SK-N-SH (cell line): ENCODE data around the gene RFFL. TPM values are rescaled to one million over a fixed set of nuclear protein-coding genes. Genes with fewer than 3 reads are reported as not detected.

Experiments used
- CTCF ChIA-PET: fragments of 300-600, 350-600 bp; formaldehyde crosslinking; extraction: SDS; loops from one replicate; lab custom pipeline; 2021; lab: Yijun Ruan, JAX
- POLR2A ChIA-PET: fragments of 350-600 bp; sonication (Branson Sonifier 250); formaldehyde crosslinking; extraction: SDS; loops from one replicate; lab custom pipeline; 2020; ENCODE audit warnings: antibody characterized with exemption, inconsistent platforms; lab: Yijun Ruan, JAX
- DNase-seq: peaks from one replicate; pipeline ENCODE4 v3.0.0; 2012
- H2AFZ ChIP-seq: fragments of 200-600 bp; sonication (generic); 2 replicates; pipeline ENCODE4 v1.8.1; 2016; ENCODE audit warnings: antibody characterized with exemption, mild to moderate bottlenecking, low read depth
- H3F3A ChIP-seq: fragments of 200-600 bp; sonication (generic); replicated peaks from 2 replicates; pipeline ENCODE3; 2016; ENCODE audit warnings: antibody characterized with exemption, mild to moderate bottlenecking; ENCODE audit not compliant: insufficient read depth
- H3K27ac ChIP-seq, 2 experiments: fragments of 200-500 bp in 1 of 2; fragments of 200-600 bp in 1 of 2; sonication (Bioruptor generic) in 1 of 2; sonication (generic), shearing (Covaris generic) in 1 of 2; 2 replicates each; pipeline versions ENCODE4 v1.5.1 to v1.6.1; 2014 to 2016; ENCODE audit warnings: low read depth in 2 of 2, inconsistent platforms in 1 of 2, low read length in 1 of 2, mild to moderate bottlenecking in 1 of 2, mixed read lengths in 1 of 2
- H3K27me3 ChIP-seq: fragments of 200-600 bp; sonication (generic), shearing (Covaris generic); 2 replicates; pipeline ENCODE4 v1.6.1; 2016; ENCODE audit warnings: mixed run types; ENCODE audit not compliant: insufficient read depth
- H3K36me3 ChIP-seq, 2 experiments: fragments of 200-500 bp in 1 of 2; fragments of 200-600 bp in 1 of 2; sonication (Bioruptor generic) in 1 of 2; sonication (generic) in 1 of 2; replicated peaks in 1 of 2; 2 replicates each; pipeline versions ENCODE3 to v1.5.1; 2014 to 2016; ENCODE audit warnings: low read length in 1 of 2, mild to moderate bottlenecking in 1 of 2; ENCODE audit not compliant: insufficient read depth in 2 of 2, control insufficient read depth in 1 of 2
- H3K4me1 ChIP-seq, 2 experiments: fragments of 200-500 bp in 1 of 2; fragments of 200-600 bp in 1 of 2; sonication (Bioruptor generic) in 1 of 2; sonication (generic), shearing (Covaris generic) in 1 of 2; 2 replicates each; pipeline versions ENCODE4 v1.5.1 to v1.6.1; 2014 to 2016; ENCODE audit warnings: low read depth in 1 of 2, low read length in 1 of 2, mixed run types in 1 of 2; ENCODE audit not compliant: insufficient read depth in 2 of 2, control insufficient read depth in 1 of 2
- H3K4me2 ChIP-seq: fragments of 200-600 bp; sonication (generic), shearing (Covaris generic); 2 replicates; pipeline ENCODE4 v1.6.1; 2017; ENCODE audit warnings: mixed run types
- H3K4me3 ChIP-seq, 2 experiments: fragments of 200-500 bp in 1 of 2; fragments of 200-600 bp in 1 of 2; sonication (Bioruptor generic) in 1 of 2; sonication (generic), shearing (Covaris generic) in 1 of 2; 2 replicates each; pipeline versions ENCODE4 v1.5.1 to v1.8.1; 2014 to 2016; ENCODE audit warnings: low read depth in 2 of 2, inconsistent platforms in 1 of 2, low read length in 1 of 2, mild to moderate bottlenecking in 1 of 2, mixed read lengths in 1 of 2, moderate library complexity in 1 of 2
- H3K79me2 ChIP-seq: fragments of 200-600 bp; sonication (generic); 2 replicates; pipeline ENCODE4 v1.8.1; 2017; ENCODE audit warnings: mild to moderate bottlenecking; ENCODE audit not compliant: insufficient read depth
- H3K9ac ChIP-seq: fragments of 200-600 bp; sonication (generic); 2 replicates; pipeline ENCODE4 v1.6.1; 2017; ENCODE audit warnings: mixed run types
- H3K9me2 ChIP-seq: fragments of 200-600 bp; sonication (generic); 2 replicates; pipeline ENCODE4 v1.6.1; 2017; ENCODE audit warnings: mixed run types
- H3K9me3 ChIP-seq: fragments of 200-600 bp; sonication (generic); 2 replicates; pipeline ENCODE4 v1.6.1; 2017; ENCODE audit warnings: mixed run types, mild to moderate bottlenecking, moderate library complexity
- H4K20me1 ChIP-seq: fragments of 200-600 bp; sonication (generic); 2 replicates; pipeline ENCODE4 v1.6.1; 2017; ENCODE audit warnings: mild to moderate bottlenecking, mixed run types; ENCODE audit not compliant: insufficient read depth
- EZH2phosphoT487 ChIP-seq: fragments of 200-600 bp; sonication (generic); IDR thresholded peaks from 2 replicates; pipeline ENCODE4 v1.6.1; 2017; ENCODE audit warnings: low read depth, mixed run types, mild to moderate bottlenecking, antibody characterized with exemption, moderate library complexity, borderline replicate concordance
- FOSL2 ChIP-seq: IDR thresholded peaks from 2 replicates; pipeline ENCODE4 v1.4.0; 2012; ENCODE audit warnings: low read depth, mild to moderate bottlenecking, moderate library complexity, borderline replicate concordance
- GABPA ChIP-seq: IDR thresholded peaks from 2 replicates; pipeline ENCODE4 v1.4.0; 2012; ENCODE audit warnings: low read depth, mild to moderate bottlenecking
- MXI1 ChIP-seq: IDR thresholded peaks from 2 replicates; pipeline ENCODE4 v1.6.1; 2012; ENCODE audit warnings: mild to moderate bottlenecking, low read depth, low read length, improper control_type of control experiment
- REST ChIP-seq: IDR thresholded peaks from 2 replicates; pipeline ENCODE4 v1.6.1; 2012; ENCODE audit warnings: mild to moderate bottlenecking, low read depth, low read length, moderate library complexity
- SIN3A ChIP-seq: IDR thresholded peaks from 2 replicates; pipeline ENCODE4 v1.6.1; 2012; ENCODE audit warnings: low read depth, mild to moderate bottlenecking, low read length, moderate library complexity, borderline replicate concordance
- SMC3 ChIP-seq: IDR thresholded peaks from 2 replicates; pipeline ENCODE4 v1.6.1; 2012; ENCODE audit warnings: low read depth, low read length, improper control_type of control experiment
- TCF12 ChIP-seq: IDR thresholded peaks from 2 replicates; pipeline ENCODE4 v1.4.0; 2012
- TEAD4 ChIP-seq: IDR thresholded peaks from 2 replicates; pipeline ENCODE4 v1.4.0; 2012; ENCODE audit warnings: mild to moderate bottlenecking, borderline replicate concordance; ENCODE audit not compliant: insufficient read depth
- USF1 ChIP-seq: IDR thresholded peaks from 2 replicates; pipeline ENCODE4 v1.4.0; 2012; ENCODE audit warnings: low read depth, borderline replicate concordance
- USF2 ChIP-seq: fragments of 150-350 bp; IDR thresholded peaks from 2 replicates; pipeline ENCODE4 v1.6.1; 2017; ENCODE audit warnings: antibody characterized with exemption, low read length, low read depth, borderline replicate concordance
- YY1 ChIP-seq: IDR thresholded peaks from 2 replicates; pipeline ENCODE4 v1.4.0; 2012; ENCODE audit warnings: low read depth, mild to moderate bottlenecking
- ZBTB33 ChIP-seq: IDR thresholded peaks from 2 replicates; pipeline ENCODE4 v1.4.0; 2012; ENCODE audit warnings: low read depth, borderline replicate concordance
- WGBS: methylation state at CpG from one replicate; pipeline ENCODE4 v1.1.6; 2017; ENCODE audit warnings: low lambda C conversion rate; 5-methylcytosine and 5-hydroxymethylcytosine counted together
- polyA plus RNA-seq, 3 experiments: library from polyadenylated mRNA; depleted of rRNA; stranded (reverse); fragments of >200 nt; gene quantifications; 2 replicates each; pipeline ENCODE4 v1.2.3, GENCODE V29; 2012

The RFFL gene
- polyA plus RNA-seq, 1 of the 3 experiments (the other 2 are of a cell fraction) = 10.1 TPM

- Histone ChIP-seq H3K4me3 (no peak overlapping the region), H3K9ac (no peak overlapping the region), H3K9me3 (no peaks in the 10 kb centered on the region), H3K79me2 (peaks cover 19% of the 10 kb centered on the region; the same call in 1 of the 2 replicates), H3K9me2 (no peaks in the 10 kb centered on the region), H3K4me1 (peaks cover 3 to 13% of the 10 kb centered on the region in 2 experiments; a peak in 2 of 4 replicates), H4K20me1 (0 out of 2 replicates have a peak, but pooled peaks cover 6% of the 10 kb centered on the region)
- CTCF ChIA-PET = interaction anchor here (0.6 kb wide), 1 partner anchor 444 kb away, joined by 3 read pairs; no protein-coding TSS in a partner anchor
- POLR2A ChIA-PET = no interaction called here
- TF ChIP-seq YY1 = no peak
- TF ChIP-seq ZBTB33 = no peak
- TF ChIP-seq GABPA = no peak
- no peak for TF ChIP-seq MXI1
- TF ChIP-seq FOSL2 = no peak
- TF ChIP-seq SIN3A = no peak
- TF ChIP-seq TCF12 = no peak
- TF ChIP-seq REST = no peak
- TF ChIP-seq EZH2phosphoT487 = no peak
- no peak for TF ChIP-seq TEAD4
- TF ChIP-seq USF1 = no peak
- TF ChIP-seq SMC3 = no peak
- no peak for TF ChIP-seq USF2
- TF ChIP-seq, all 33 proteins: peak for 0
- Histone ChIP-seq H3K27me3 (no peaks in the 10 kb centered on the region), H2AFZ (no peak overlapping the region), H3K36me3 (no peaks in the 10 kb centered on the region), H3K27ac (peak overlapping the region in 1 of 2 experiments; percentile 28; a peak in 1 of 4 replicates), H3F3A (peaks cover 20% of the 10 kb centered on the region), H3K4me2 (no peak overlapping the region)
- WGBS = 55% methylated on average over 2 of the region's 2 CpGs
- DNase-seq = no peak
Observed at GRCh38 chr17:35051183-35051578, 12.3 kb downstream of the RFFL start.
